22Rv1 (cell line): Measurements from ENCODE around the gene SLC6A2.

Experiments
- CTCF ChIP-seq: fragments of 450-650 bp; IDR thresholded peaks from 2 replicates; pipeline ENCODE4 v1.5.1; 2017; ENCODE audit warnings: mild to moderate bottlenecking
- ZFX ChIP-seq: fragments of 450-650 bp; IDR thresholded peaks from 2 replicates; pipeline ENCODE4 v1.6.1; 2017; ENCODE audit warnings: antibody characterized with exemption, borderline replicate concordance

GRCh38 chr16:55671974-55672280, 16.1 kb downstream of the SLC6A2 start:
- TF ChIP-seq CTCF (no peak), ZFX (no peak)
